Mesodermal cell (in vitro differentiated cells): Measurements from ENCODE around the gene MS4A3.
"Not testable (repeated sequence)": the region's sequence is repeated elsewhere in the genome, so short reads cannot be mapped to it uniquely, and the experiment has no call there.

Experiments
- H3K27ac ChIP-seq: 2 replicates; pipeline ENCODE4 v1.7.0; 2013; ENCODE audit warnings: mild to moderate bottlenecking, low read depth, low read length, moderate library complexity; ENCODE audit not compliant: severe bottlenecking
- H3K36me3 ChIP-seq: 2 replicates; pipeline ENCODE4 v1.7.1; 2013; ENCODE audit warnings: mild to moderate bottlenecking, low read length, moderate library complexity; ENCODE audit not compliant: control insufficient read depth, insufficient read depth
- H3K4me1 ChIP-seq: one replicate; pipeline ENCODE4 v1.7.1; 2013; ENCODE audit warnings: mild to moderate bottlenecking, low read length; ENCODE audit not compliant: insufficient read depth, control insufficient read depth, poor library complexity, severe bottlenecking
- H3K4me3 ChIP-seq: 2 replicates; pipeline ENCODE4 v1.7.0; 2013; ENCODE audit warnings: low read length, control low read depth, mild to moderate bottlenecking; ENCODE audit not compliant: insufficient read depth, poor library complexity, severe bottlenecking; ENCODE audit errors: extremely low read depth
- H3K9me3 ChIP-seq: 2 replicates; pipeline ENCODE4 v1.7.1; 2013; ENCODE audit warnings: mild to moderate bottlenecking, low read length, moderate library complexity; ENCODE audit not compliant: control insufficient read depth
- WGBS, 2 experiments: methylation state at CpG; one replicate each; pipeline ENCODE4 v1.1.5; 2013; ENCODE audit warnings: missing lambda C conversion rate in 2 of 2; ENCODE audit not compliant: insufficient coverage in 2 of 2; 5-methylcytosine and 5-hydroxymethylcytosine counted together

Gene MS4A3

GRCh38 chr11:60064111-60064510 is 7.6 kb downstream of the MS4A3 start:
- no peaks in the 10 kb centered on the region for H3K9me3 ChIP-seq
- H3K36me3 ChIP-seq, result no peaks in the 10 kb centered on the region
- no peak overlapping the region for H3K27ac ChIP-seq
- WGBS, 2 experiments, result no CpG with 5 or more reads among the region's 1 CpG
- H3K4me1 ChIP-seq, result no peaks in the 10 kb centered on the region
- no peak overlapping the region for H3K4me3 ChIP-seq

DNA sequence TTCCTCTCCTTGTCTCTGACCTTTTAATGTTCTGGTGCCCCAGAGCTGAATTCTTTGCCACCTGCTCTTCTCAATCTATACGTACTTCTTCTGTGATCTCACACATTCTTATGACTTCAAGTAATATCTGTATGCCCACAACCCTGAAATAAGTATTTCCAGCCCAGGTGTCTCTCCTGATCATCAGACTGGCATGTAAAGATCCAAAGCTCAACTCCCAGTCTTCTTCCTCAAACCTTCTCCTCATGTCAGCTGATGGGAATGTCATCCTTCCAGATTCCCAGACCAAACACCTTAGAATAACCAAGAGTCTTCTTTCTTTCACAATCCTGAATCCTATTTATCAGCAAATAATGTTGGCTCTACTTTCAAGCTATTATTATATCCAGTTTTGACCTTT is 9.3 kb downstream of the MS4A3 start:
- Histone ChIP-seq H3K36me3 (no peaks in the 10 kb centered on the region), H3K4me1 (no peaks in the 10 kb centered on the region), H3K9me3 (no peaks in the 10 kb centered on the region), H3K27ac (no peak overlapping the region), H3K4me3 (no peak overlapping the region)
- 81 to 100% methylated on average over 1 of the region's 1 CpG for WGBS, 2 experiments

GRCh38 chr11:60069450-60069849 is 13.0 kb downstream of the MS4A3 start:
- Histone ChIP-seq H3K4me3 (no peak overlapping the region), H3K9me3 (no peaks in the 10 kb centered on the region), H3K4me1 (no peaks in the 10 kb centered on the region), H3K27ac (no peak overlapping the region), H3K36me3 (no peaks in the 10 kb centered on the region)
- no CpG with 5 or more reads among the region's 2 CpGs for WGBS, 2 experiments

- not testable (repeated sequence) for H3K36me3 ChIP-seq, H3K27ac ChIP-seq, H3K4me1 ChIP-seq, H3K9me3 ChIP-seq, H3K4me3 ChIP-seq
- 100% methylated on average over 2 of the region's 6 CpGs; no CpG with 5 or more reads in 1 of the 2 experiments for WGBS, 2 experiments
Measured at GRCh38 chr11:60071644-60072043, 15.2 kb downstream of the MS4A3 start.

DNA sequence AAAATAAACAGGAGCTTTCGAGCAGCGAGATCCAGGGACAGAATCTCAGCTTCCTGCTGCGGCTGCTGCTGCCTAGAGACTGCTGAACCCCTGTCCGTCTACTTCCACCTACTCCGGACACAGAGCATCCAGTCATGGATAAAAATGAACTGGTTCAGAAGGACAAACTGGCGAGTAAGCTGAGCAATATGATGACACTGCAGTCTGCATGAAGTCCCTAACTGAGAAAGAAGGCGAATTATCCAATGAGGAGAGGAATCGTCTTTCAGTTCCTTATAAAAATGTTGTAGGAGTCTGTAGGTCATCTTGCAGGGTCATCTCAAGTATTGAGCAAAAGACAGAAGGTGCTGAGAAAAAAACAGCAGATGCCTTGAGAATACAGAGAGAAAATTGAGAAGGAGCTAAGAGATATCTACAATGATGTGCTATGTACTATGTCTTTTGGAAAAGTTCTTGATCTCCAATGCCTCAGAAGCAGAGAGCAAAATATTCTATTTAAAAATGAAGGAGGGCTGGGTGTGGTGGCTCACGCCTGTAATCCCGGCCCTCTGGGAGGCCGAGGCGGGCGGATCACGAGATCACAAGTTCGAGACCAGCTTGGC is 20.9 kb downstream of the MS4A3 start:
- WGBS, 2 experiments, result 88 to 89% methylated on average over 14 to 15 of the region's 15 CpGs
- Histone ChIP-seq H3K4me1 (no peaks in the 10 kb centered on the region), H3K9me3 (peaks cover 3% of the 10 kb centered on the region), H3K36me3 (no peaks in the 10 kb centered on the region), H3K27ac (no peak overlapping the region), H3K4me3 (no peak overlapping the region)

- Histone ChIP-seq H3K36me3 (no peaks in the 10 kb centered on the region), H3K27ac (no peak overlapping the region), H3K4me3 (no peak overlapping the region), H3K9me3 (peaks cover 3% of the 10 kb centered on the region), H3K4me1 (no peaks in the 10 kb centered on the region)
- 80 to 100% methylated on average over 1 of the region's 1 CpG for WGBS, 2 experiments
Measured at GRCh38 chr11:60077981-60078380, 21.5 kb downstream of the MS4A3 start.

DNA sequence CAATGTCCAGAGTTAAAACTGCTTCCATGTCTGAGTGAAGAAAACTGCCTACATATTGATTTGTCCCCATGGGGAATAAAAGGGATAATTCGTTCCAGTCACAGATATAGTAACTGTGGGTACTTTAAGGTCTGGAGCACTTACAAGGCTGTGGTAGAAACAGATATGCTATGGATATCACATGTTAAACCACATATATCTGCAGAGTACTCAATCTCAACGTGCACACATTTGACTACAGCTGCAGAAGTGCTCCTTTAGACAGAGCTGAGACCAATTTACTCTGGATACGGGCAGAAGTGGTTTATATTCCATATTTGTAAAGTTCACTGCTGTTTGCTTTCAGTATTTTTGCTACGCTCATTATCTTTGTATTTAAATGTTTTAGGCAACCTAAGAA is 22.3 kb downstream of the MS4A3 start:
- Histone ChIP-seq H3K36me3 (no peaks in the 10 kb centered on the region), H3K4me3 (no peak overlapping the region), H3K27ac (no peak overlapping the region), H3K9me3 (peaks cover 3% of the 10 kb centered on the region), H3K4me1 (no peaks in the 10 kb centered on the region)
- WGBS, 2 experiments, result 60% methylated on average over 1 of the region's 4 CpGs; no CpG with 5 or more reads in 1 of the 2 experiments

DNA sequence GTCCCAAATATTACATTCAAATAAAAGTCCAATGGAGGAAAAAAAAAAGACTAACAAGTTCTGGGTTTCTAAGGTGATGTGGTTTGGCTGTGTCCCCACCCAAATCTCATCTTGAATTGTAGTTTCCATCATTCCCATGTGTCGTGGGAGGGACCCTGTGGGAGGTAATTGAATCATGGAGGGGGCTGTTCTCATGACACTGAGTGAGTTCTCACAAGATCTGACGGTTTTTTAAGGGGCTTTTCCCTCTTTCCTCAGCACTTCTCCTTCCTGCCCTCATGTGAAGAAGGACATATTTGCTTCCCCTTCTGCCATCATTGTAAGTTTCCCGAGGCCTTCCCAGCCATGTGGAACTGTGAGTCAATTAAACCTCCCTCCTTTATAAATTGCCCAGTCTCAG is 24.1 kb downstream of the MS4A3 start:
- H3K4me3 ChIP-seq, result no peak overlapping the region
- H3K36me3 ChIP-seq, result no peaks in the 10 kb centered on the region
- WGBS, 2 experiments, result 40% methylated on average over 1 of the region's 3 CpGs; no CpG with 5 or more reads in 1 of the 2 experiments
- H3K27ac ChIP-seq, result no peak overlapping the region
- H3K9me3 ChIP-seq, result peaks cover 3% of the 10 kb centered on the region
- no peaks in the 10 kb centered on the region for H3K4me1 ChIP-seq

- Histone ChIP-seq H3K36me3 (no peaks in the 10 kb centered on the region), H3K9me3 (peaks cover 3% of the 10 kb centered on the region), H3K4me1 (no peaks in the 10 kb centered on the region), H3K4me3 (no peak overlapping the region), H3K27ac (no peak overlapping the region)
- WGBS, 2 experiments, result 77 to 100% methylated on average over 1 to 2 of the region's 3 CpGs
Measured at GRCh38 chr11:60084631-60085273, 28.3 kb downstream of the MS4A3 start.

DNA sequence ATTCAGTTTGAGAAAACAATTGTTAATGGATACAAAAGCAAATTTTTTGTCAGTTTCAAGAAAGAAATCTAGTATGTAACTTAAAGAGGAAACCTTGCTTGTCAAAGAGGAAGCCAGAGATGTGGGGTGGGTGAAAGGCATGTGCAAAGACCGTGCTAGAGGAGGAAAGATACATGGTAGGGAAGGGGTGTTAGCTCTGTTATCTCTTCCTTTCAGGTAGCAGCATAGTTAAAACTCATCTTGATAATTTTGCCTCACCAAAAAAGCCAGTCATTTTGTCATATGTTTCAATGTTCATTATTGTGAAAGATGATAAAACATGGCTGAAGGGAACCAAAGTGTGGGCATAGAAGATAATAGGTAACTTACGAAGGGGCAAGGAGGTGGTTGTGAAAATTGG is 29.4 kb downstream of the MS4A3 start:
- Histone ChIP-seq H3K4me1 (no peaks in the 10 kb centered on the region), H3K9me3 (no peaks in the 10 kb centered on the region), H3K27ac (no peak overlapping the region), H3K36me3 (no peaks in the 10 kb centered on the region), H3K4me3 (no peak overlapping the region)
- 92% methylated on average over 1 of the region's 2 CpGs; no CpG with 5 or more reads in 1 of the 2 experiments for WGBS, 2 experiments

DNA sequence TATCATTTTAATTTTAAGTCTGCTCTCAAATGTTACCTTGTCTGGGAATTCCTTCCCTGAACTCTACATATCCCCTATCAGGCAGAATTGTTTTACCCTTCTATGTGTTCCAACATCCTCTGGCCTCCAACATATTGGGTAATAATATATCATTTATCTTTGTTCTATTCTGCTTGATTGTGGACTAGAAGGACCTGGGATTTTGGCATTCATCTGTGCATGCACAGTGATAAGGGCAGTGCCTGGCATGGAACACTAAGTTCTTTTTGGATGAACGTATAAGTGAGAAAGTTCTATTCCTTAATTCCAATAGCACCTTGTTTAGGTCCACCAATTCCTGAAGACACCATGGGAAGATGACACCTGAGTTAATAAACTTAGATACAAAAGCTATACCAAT is 30.8 kb downstream of the MS4A3 start:
- H3K27ac ChIP-seq, result no peak overlapping the region
- H3K36me3 ChIP-seq, result no peaks in the 10 kb centered on the region
- no peaks in the 10 kb centered on the region for H3K4me1 ChIP-seq
- H3K4me3 ChIP-seq, result no peak overlapping the region
- no peaks in the 10 kb centered on the region for H3K9me3 ChIP-seq
- WGBS, 2 experiments, result 100% methylated on average over 1 of the region's 1 CpG; no CpG with 5 or more reads in 1 of the 2 experiments
